K562 (cell line): ENCODE data around the gene SLC25A20. TPM values are rescaled to one million over a fixed set of nuclear protein-coding genes. Genes with fewer than 3 reads are reported as not detected.

ENCODE experiments used
- ATAC-seq: fragments of 200-7000 bp; cut with Tn5 transposase; 3 replicates; pipeline ENCODE4 v1.9.1; 2020; ENCODE audit warnings: moderate library complexity
- BruUV-seq: library from RNA; stranded (reverse); fragments of 400-500 nt; replicated peaks from 2 replicates; lab custom pipeline; 2021; lab: Mats Ljungman, UMichigan
- CTCF ChIA-PET: fragments of 300-600 bp; formaldehyde crosslinking; extraction: SDS; loops from one replicate; lab custom pipeline; 2021; ENCODE audit warnings: low intra/inter-chr PET ratio; lab: Yijun Ruan, JAX
- POLR2A ChIA-PET: fragments of 300-600, 350-650 bp; sonication (Branson Sonifier 250); formaldehyde crosslinking; extraction: SDS; loops from one replicate; lab custom pipeline; 2021; ENCODE audit warnings: antibody characterized with exemption, inconsistent platforms; lab: Yijun Ruan, JAX
- DNase-seq, 4 experiments: peaks; one replicate each; pipeline versions ENCODE4 v3.0.0 to v3.0.0-alpha.2; 2011 to 2018; ENCODE audit warnings: low spot score in 3 of 4, mixed read lengths in 3 of 4; ENCODE audit errors: extremely low read depth in 1 of 4
- FAIRE-seq: peaks from 2 replicates; lab custom pipeline; 2011; peaks lifted over from hg19 to GRCh38; lab: Jason Lieb, UNC
- H2AFZ ChIP-seq: 2 replicates; pipeline ENCODE4 v1.6.0; 2011; ENCODE audit warnings: low read depth, low read length, control low read depth, inconsistent platforms
- H3K27ac ChIP-seq: fragments of 200-600 bp; 3 replicates; pipeline ENCODE4 v1.8.0; 2011; ENCODE audit warnings: low read depth, mild to moderate bottlenecking, control low read depth, inconsistent platforms, low read length, moderate library complexity, mixed read lengths; ENCODE audit errors: extremely low read depth
- H3K27me3 ChIP-seq, 2 experiments: fragments of 300-600 bp in 1 of 2; 2 replicates in 1 of 2; 3 replicates in 1 of 2; pipeline versions ENCODE4 v1.6.0 to v1.8.0; 2011; ENCODE audit warnings: inconsistent platforms in 2 of 2, low read length in 2 of 2, mild to moderate bottlenecking in 1 of 2, mixed read lengths in 1 of 2, moderate library complexity in 1 of 2; ENCODE audit not compliant: control insufficient read depth in 2 of 2, insufficient read depth in 2 of 2
- H3K36me3 ChIP-seq: fragments of 300-600 bp; 3 replicates; pipeline ENCODE4 v1.8.0; 2011; ENCODE audit warnings: mild to moderate bottlenecking, low read length, inconsistent platforms; ENCODE audit not compliant: control insufficient read depth, insufficient read depth
- H3K4me1 ChIP-seq, 2 experiments: fragments of 200-600 bp in 1 of 2; replicated peaks in 1 of 2; 2 replicates in 1 of 2; 3 replicates in 1 of 2; pipeline versions ENCODE4 v1.5.1 to v1.8.0; 2011; ENCODE audit warnings: inconsistent platforms in 2 of 2, low read length in 2 of 2, mild to moderate bottlenecking in 1 of 2, mixed read lengths in 1 of 2, moderate library complexity in 1 of 2; ENCODE audit not compliant: control insufficient read depth in 2 of 2, insufficient read depth in 2 of 2
- H3K4me2 ChIP-seq: 2 replicates; pipeline ENCODE4 v1.6.1; 2011; ENCODE audit warnings: low read length, control low read depth, inconsistent platforms, mixed read lengths; ENCODE audit not compliant: insufficient read depth
- H3K4me3 ChIP-seq: fragments of 200-600 bp; sonication (generic), shearing (Covaris generic); 2 replicates; pipeline ENCODE4 v1.5.1; 2016; ENCODE audit warnings: control low read depth, inconsistent platforms
- H3K79me2 ChIP-seq: fragments of 200-600 bp; 3 replicates; pipeline ENCODE4 v1.8.0; 2011; ENCODE audit warnings: low read length, inconsistent platforms; ENCODE audit not compliant: control insufficient read depth, insufficient read depth
- H3K9ac ChIP-seq, 2 experiments: 2 replicates each; pipeline versions ENCODE4 v1.6.0 to v1.6.1; 2011; ENCODE audit warnings: low read depth in 2 of 2, low read length in 2 of 2, control low read depth in 1 of 2, inconsistent platforms in 1 of 2, mild to moderate bottlenecking in 1 of 2, mixed read lengths in 1 of 2; ENCODE audit not compliant: insufficient read depth in 1 of 2
- H3K9me1 ChIP-seq: one replicate; pipeline ENCODE4 v1.6.0; 2011; ENCODE audit warnings: inconsistent platforms, mild to moderate bottlenecking, low read length, moderate library complexity; ENCODE audit not compliant: control insufficient read depth, insufficient read depth
- H3K9me3 ChIP-seq: replicated peaks from 2 replicates; pipeline ENCODE4 v1.5.1; 2011; ENCODE audit warnings: low read depth, low read length, inconsistent platforms; ENCODE audit not compliant: control insufficient read depth, insufficient read depth
- H4K20me1 ChIP-seq: replicated peaks from 2 replicates; pipeline ENCODE4 v1.6.1; 2011; ENCODE audit warnings: low read length, inconsistent platforms, mixed read lengths; ENCODE audit not compliant: control insufficient read depth, insufficient read depth
- CBX5 ChIP-seq: IDR thresholded peaks from 2 replicates; pipeline ENCODE4 v1.6.1; 2014; ENCODE audit warnings: low read depth, borderline replicate concordance
- CREBBP ChIP-seq: IDR thresholded peaks from one replicate; pipeline ENCODE4 v1.6.1; 2012; ENCODE audit warnings: low read depth, mild to moderate bottlenecking, control low read depth, inconsistent platforms, low read length
- DDX20 ChIP-seq: fragments of 450-650 bp; IDR thresholded peaks from 2 replicates; pipeline ENCODE4 v1.6.1; 2016; ENCODE audit warnings: missing genetic modification characterization, low read depth, mild to moderate bottlenecking, missing compliant biosample characterization, moderate library complexity
- GABPB1 ChIP-seq: sonication (generic); formaldehyde crosslinking; IDR thresholded peaks from 2 replicates; pipeline ENCODE4 v1.8.0; 2022; ENCODE audit warnings: mild to moderate bottlenecking, missing genetic modification reagents
- KDM1A ChIP-seq, 2 experiments: fragments of 450-650 bp; IDR thresholded peaks; 2 replicates each; pipeline ENCODE4 v1.6.1; 2016; ENCODE audit warnings: mild to moderate bottlenecking in 2 of 2
- KDM5B ChIP-seq: fragments of 200-600 bp; sonication (generic); IDR thresholded peaks from 2 replicates; pipeline ENCODE4 v1.6.1; 2012; ENCODE audit warnings: low read depth, mild to moderate bottlenecking, moderate library complexity, low read length, control low read depth, inconsistent platforms; ENCODE audit not compliant: insufficient replicate concordance
- KLF13 ChIP-seq: fragments of 450-650 bp; IDR thresholded peaks from 2 replicates; pipeline ENCODE4 v1.6.1; 2016; ENCODE audit warnings: missing genetic modification characterization, low read depth, mild to moderate bottlenecking, missing compliant biosample characterization, moderate library complexity, borderline replicate concordance
- RBM22 ChIP-seq: fragments of 200-400 bp; formaldehyde crosslinking; IDR thresholded peaks from 2 replicates; pipeline ENCODE4 v1.6.1; 2018; ENCODE audit warnings: low read length, low read depth; ENCODE audit not compliant: poor library complexity, severe bottlenecking
- SIN3A ChIP-seq, 2 experiments: fragments of 150-350 bp in 1 of 2; IDR thresholded peaks; 2 replicates each; pipeline ENCODE4 v1.6.1; 2011 to 2016; ENCODE audit warnings: borderline replicate concordance in 2 of 2, low read depth in 2 of 2, low read length in 2 of 2, mild to moderate bottlenecking in 2 of 2, moderate library complexity in 2 of 2; ENCODE audit not compliant: control insufficient read depth in 1 of 2
- ZNF644 ChIP-seq: fragments of 200-800 bp; sonication (Bioruptor generic); IDR thresholded peaks from 2 replicates; pipeline ENCODE4 v1.6.1; 2016; ENCODE audit warnings: low read depth, missing genetic modification characterization, missing compliant biosample characterization
- WGBS: fragments of 100-300 bp; shearing (Covaris generic); methylation state at CpG from one replicate; pipeline ENCODE4 v1.1.6; 2016; ENCODE audit warnings: low coverage, mixed read lengths; ENCODE audit not compliant: insufficient coverage; ENCODE audit errors: missing lambda C conversion rate; 5-methylcytosine and 5-hydroxymethylcytosine counted together
- in situ Hi-C: fragments of 300-500 bp; cut with MboI; formaldehyde crosslinking; loops from 4 replicates; pipeline ENCODE4 v1.15.0; 2018; ENCODE audit warnings: inconsistent platforms, mixed read lengths
- intact Hi-C: fragments of 100-400 bp; cut with micrococcal nuclease; formaldehyde crosslinking; loops from 2 replicates; pipeline ENCODE4 v1.14.2; 2022
- polyA plus RNA-seq, 8 experiments: library from polyadenylated mRNA; depleted of rRNA in 4 of 8; stranded (reverse) in 5 of 8; unstranded in 3 of 8; fragments of >200 nt; fragmentation: Nextera tagmentation in 2 of 8; fragmentation: Illumina TruSeq in 1 of 8; extraction: Ambion mirVana in 2 of 8; extraction: Trizol in 1 of 8; gene quantifications; 2 replicates each; pipeline versions ENCODE4 v1.2.1 to v1.2.3, GENCODE V29; 2011 to 2014; ENCODE audit warnings: inconsistent platforms in 1 of 8, missing spikeins in 1 of 8
- total RNA-seq, 7 experiments: library from RNA; depleted of rRNA in 6 of 7; stranded (reverse); fragments of >200 nt in 6 of 7; fragmentation: Illumina TruSeq in 2 of 7; extraction: Trizol in 2 of 7; gene quantifications; 2 replicates each; pipeline versions ENCODE4 v1.2.1 to v1.2.3, GENCODE V29; 2011 to 2021; ENCODE audit warnings: low replicate concordance in 1 of 7
- TF ChIP-seq, protein P1 (sequence below): fragments of 200-600 bp; sonication (generic); IDR thresholded peaks from one replicate; pipeline ENCODE4 v1.6.1; 2012; ENCODE audit warnings: mild to moderate bottlenecking, low read depth, low read length, inconsistent platforms

The SLC25A20 gene
- total and polyA plus RNA-seq, 9 of the 15 experiments (the other 6 are each of a cell fraction or from before 2014, with no cell fraction given): 14.3 to 48.1 (median 21.6) TPM

- ChIA-PET POLR2A (no interaction called here), CTCF (no interaction called here)
- 86% methylated on average over 6 of the region's 8 CpGs for WGBS
- intact Hi-C loops (no loop called here), in situ Hi-C loops (no loop called here)
- H3K36me3 ChIP-seq: peaks cover 3% of the 10 kb centered on the region; the same call in 1 of the 3 replicates
- no peak overlapping the region for H3K4me2 ChIP-seq
- no peaks in the 10 kb centered on the region for H3K9me3 ChIP-seq
- ATAC-seq (no peak), FAIRE-seq (no peak), DNase-seq (no peak)
- no peak overlapping the region for H2AFZ ChIP-seq
- no TSS peak for BruUV-seq
- H3K27me3 ChIP-seq: no peaks in the 10 kb centered on the region
- no peaks in the 10 kb centered on the region for H4K20me1 ChIP-seq
- H3K9me1 ChIP-seq: no peaks in the 10 kb centered on the region
- no peak overlapping the region for H3K27ac ChIP-seq
- no peaks in the 10 kb centered on the region for H3K79me2 ChIP-seq
- H3K4me1 ChIP-seq: no peaks in the 10 kb centered on the region
- H3K4me3 ChIP-seq: no peak overlapping the region
- no peak overlapping the region for H3K9ac ChIP-seq
- TF ChIP-seq CREBBP: no peak
- TF ChIP-seq SIN3A (IDR thresholded peaks at IDR 0.05; ENCODE audit: borderline replicate concordance in 2 of 2, control insufficient read depth in 1 of 2, low read depth in 2 of 2, low read length in 2 of 2): no peak
- no peak for TF ChIP-seq RBM22
- no peak for TF ChIP-seq KDM1A (IDR thresholded peaks at IDR 0.05)
- TF ChIP-seq, protein P1, sequence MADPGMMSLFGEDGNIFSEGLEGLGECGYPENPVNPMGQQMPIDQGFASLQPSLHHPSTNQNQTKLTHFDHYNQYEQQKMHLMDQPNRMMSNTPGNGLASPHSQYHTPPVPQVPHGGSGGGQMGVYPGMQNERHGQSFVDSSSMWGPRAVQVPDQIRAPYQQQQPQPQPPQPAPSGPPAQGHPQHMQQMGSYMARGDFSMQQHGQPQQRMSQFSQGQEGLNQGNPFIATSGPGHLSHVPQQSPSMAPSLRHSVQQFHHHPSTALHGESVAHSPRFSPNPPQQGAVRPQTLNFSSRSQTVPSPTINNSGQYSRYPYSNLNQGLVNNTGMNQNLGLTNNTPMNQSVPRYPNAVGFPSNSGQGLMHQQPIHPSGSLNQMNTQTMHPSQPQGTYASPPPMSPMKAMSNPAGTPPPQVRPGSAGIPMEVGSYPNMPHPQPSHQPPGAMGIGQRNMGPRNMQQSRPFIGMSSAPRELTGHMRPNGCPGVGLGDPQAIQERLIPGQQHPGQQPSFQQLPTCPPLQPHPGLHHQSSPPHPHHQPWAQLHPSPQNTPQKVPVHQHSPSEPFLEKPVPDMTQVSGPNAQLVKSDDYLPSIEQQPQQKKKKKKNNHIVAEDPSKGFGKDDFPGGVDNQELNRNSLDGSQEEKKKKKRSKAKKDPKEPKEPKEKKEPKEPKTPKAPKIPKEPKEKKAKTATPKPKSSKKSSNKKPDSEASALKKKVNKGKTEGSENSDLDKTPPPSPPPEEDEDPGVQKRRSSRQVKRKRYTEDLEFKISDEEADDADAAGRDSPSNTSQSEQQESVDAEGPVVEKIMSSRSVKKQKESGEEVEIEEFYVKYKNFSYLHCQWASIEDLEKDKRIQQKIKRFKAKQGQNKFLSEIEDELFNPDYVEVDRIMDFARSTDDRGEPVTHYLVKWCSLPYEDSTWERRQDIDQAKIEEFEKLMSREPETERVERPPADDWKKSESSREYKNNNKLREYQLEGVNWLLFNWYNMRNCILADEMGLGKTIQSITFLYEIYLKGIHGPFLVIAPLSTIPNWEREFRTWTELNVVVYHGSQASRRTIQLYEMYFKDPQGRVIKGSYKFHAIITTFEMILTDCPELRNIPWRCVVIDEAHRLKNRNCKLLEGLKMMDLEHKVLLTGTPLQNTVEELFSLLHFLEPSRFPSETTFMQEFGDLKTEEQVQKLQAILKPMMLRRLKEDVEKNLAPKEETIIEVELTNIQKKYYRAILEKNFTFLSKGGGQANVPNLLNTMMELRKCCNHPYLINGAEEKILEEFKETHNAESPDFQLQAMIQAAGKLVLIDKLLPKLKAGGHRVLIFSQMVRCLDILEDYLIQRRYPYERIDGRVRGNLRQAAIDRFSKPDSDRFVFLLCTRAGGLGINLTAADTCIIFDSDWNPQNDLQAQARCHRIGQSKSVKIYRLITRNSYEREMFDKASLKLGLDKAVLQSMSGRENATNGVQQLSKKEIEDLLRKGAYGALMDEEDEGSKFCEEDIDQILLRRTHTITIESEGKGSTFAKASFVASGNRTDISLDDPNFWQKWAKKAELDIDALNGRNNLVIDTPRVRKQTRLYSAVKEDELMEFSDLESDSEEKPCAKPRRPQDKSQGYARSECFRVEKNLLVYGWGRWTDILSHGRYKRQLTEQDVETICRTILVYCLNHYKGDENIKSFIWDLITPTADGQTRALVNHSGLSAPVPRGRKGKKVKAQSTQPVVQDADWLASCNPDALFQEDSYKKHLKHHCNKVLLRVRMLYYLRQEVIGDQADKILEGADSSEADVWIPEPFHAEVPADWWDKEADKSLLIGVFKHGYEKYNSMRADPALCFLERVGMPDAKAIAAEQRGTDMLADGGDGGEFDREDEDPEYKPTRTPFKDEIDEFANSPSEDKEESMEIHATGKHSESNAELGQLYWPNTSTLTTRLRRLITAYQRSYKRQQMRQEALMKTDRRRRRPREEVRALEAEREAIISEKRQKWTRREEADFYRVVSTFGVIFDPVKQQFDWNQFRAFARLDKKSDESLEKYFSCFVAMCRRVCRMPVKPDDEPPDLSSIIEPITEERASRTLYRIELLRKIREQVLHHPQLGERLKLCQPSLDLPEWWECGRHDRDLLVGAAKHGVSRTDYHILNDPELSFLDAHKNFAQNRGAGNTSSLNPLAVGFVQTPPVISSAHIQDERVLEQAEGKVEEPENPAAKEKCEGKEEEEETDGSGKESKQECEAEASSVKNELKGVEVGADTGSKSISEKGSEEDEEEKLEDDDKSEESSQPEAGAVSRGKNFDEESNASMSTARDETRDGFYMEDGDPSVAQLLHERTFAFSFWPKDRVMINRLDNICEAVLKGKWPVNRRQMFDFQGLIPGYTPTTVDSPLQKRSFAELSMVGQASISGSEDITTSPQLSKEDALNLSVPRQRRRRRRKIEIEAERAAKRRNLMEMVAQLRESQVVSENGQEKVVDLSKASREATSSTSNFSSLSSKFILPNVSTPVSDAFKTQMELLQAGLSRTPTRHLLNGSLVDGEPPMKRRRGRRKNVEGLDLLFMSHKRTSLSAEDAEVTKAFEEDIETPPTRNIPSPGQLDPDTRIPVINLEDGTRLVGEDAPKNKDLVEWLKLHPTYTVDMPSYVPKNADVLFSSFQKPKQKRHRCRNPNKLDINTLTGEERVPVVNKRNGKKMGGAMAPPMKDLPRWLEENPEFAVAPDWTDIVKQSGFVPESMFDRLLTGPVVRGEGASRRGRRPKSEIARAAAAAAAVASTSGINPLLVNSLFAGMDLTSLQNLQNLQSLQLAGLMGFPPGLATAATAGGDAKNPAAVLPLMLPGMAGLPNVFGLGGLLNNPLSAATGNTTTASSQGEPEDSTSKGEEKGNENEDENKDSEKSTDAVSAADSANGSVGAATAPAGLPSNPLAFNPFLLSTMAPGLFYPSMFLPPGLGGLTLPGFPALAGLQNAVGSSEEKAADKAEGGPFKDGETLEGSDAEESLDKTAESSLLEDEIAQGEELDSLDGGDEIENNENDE: no peak
- TF ChIP-seq GABPB1: no peak
- no peak for TF ChIP-seq KDM5B
- TF ChIP-seq CBX5: no peak
- no peak for TF ChIP-seq DDX20 (tag)
- no peak for TF ChIP-seq KLF13 (tag)
- no peak for TF ChIP-seq ZNF644 (tag)
Observed at GRCh38 chr3:48877671-48878070, 21.0 kb downstream of the SLC25A20 start.
